ENCODE measurements around the gene CCDC154. TPM values are rescaled to one million over a fixed set of nuclear protein-coding genes. Genes with fewer than 3 reads are reported as not detected.

The CCDC154 gene
- total and polyA plus RNA-seq, 10 of the 15 experiments (the other 5 are each of a cell fraction or from before 2014, with no cell fraction given): 0.06 to 0.26 (median 0.25) TPM; not detected in 7

DNA sequence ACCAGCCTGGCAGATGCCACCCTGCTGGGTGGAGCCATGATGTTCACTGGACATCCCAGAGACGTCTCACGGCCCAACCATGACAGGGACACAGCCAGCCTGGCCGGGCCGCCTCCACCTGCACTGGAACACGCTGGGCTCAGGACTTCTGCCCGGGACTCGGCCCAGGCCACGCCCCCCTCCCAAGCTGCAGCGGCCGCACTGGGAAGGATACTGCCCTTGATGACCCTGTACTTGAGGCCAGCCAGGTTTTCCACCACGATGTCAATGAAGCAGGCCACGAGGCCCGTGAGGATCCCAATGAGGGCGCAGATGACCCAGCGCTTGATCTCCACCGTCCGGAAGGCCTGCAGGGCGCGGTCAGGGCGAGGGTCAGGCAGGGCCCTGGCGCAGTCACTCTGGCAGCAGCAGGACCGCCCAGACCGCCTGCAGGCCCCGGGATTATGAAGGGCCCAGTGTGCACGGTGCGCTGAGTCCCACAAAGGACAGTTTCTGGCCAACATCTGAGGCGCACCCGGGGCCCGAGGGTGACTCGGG, 16.3 kb upstream of the CCDC154 start (continued):
- TF ChIP-seq SIX5 (IDR thresholded peaks at IDR 0.05; ENCODE audit: low read depth, low read length, severe bottlenecking): no peak
- TF ChIP-seq ASH2L (IDR thresholded peaks at IDR 0.05; ENCODE audit: borderline replicate concordance, low read depth): no peak
- no peak for TF ChIP-seq SUPT20H (IDR thresholded peaks at IDR 0.05; ENCODE audit: borderline replicate concordance, control insufficient read depth, low read depth, low read length)
- TF ChIP-seq STAT1 (conservative IDR thresholded peaks at IDR 0.05): no peak
- no peak for TF ChIP-seq MYB (IDR thresholded peaks at IDR 0.05; ENCODE audit: borderline replicate concordance, low read depth, low read length)

DNA sequence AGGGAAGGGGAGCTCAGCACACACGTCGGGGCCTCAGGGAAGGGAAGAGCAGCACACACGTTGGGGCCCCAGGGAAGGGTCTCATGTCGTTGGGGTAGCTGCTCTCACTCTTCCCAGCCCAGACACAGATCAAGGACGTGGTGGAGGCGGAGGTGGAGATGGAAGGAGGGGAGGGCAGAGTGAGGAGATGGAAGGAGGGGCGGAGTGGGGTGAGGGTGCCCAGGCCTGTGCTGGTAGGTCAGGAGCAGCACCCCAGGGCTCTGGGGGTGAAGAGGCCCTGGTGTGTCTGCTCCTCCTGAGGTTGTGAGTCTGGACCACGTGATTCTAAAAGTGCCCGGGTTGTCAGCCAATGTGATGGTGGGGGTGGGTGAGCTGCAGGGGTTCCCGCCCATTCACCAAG, 15.6 kb upstream of the CCDC154 start:
- Histone ChIP-seq H3K36me3 (ENCODE audit: control insufficient read depth in 2 of 2, insufficient read depth in 2 of 2, low read length in 1 of 2) (peaks cover 0 to 12% of the 10 kb centered on the region in 2 experiments; a peak in 3 of 4 replicates), H3K4me1 (ENCODE audit: control insufficient read depth, insufficient read depth, low read length) (peaks cover 10% of the 10 kb centered on the region), H3K9me3 (replicated peaks; ENCODE audit: control insufficient read depth, insufficient read depth, low read length) (no peaks in the 10 kb centered on the region), H4K20me1 (ENCODE audit: control insufficient read depth, insufficient read depth) (no peaks in the 10 kb centered on the region), H3K27me3 (replicated peaks in 1 of 2; ENCODE audit: control insufficient read depth in 2 of 2, insufficient read depth in 2 of 2, low read length in 1 of 2) (no peaks in the 10 kb centered on the region), H3K9ac (ENCODE audit: control insufficient read depth, insufficient read depth, low read length) (no peak overlapping the region), H2AFZ (ENCODE audit: control insufficient read depth, low read depth, low read length) (no peak overlapping the region), H3K27ac (ENCODE audit: control insufficient read depth, insufficient read depth) (no peak overlapping the region), H3K4me3 (no peak overlapping the region), H3K79me2 (ENCODE audit: control insufficient read depth, insufficient read depth, low read length) (no peaks in the 10 kb centered on the region), H3K4me2 (ENCODE audit: control insufficient read depth, insufficient read depth) (no peak overlapping the region)
- SMC1A ChIA-PET (ENCODE audit: uncharacterized antibody, unreplicated experiment): no interaction called here
- ATAC-seq (no peak), DNase-seq (ENCODE audit: low read depth, low spot score) (no peak), FAIRE-seq (no peak)
- BruUV-seq (replicated peaks): no TSS peak
- POLR2A ChIA-PET: interaction anchor here (1.1 to 1.6 kb wide), 2 partner anchors 10 to 12 kb away, joined by 4 to 5 read pairs; no protein-coding TSS in a partner anchor
- 83% methylated on average over 9 of the region's 10 CpGs for WGBS (ENCODE audit: insufficient coverage, insufficient replicate concordance, low lambda C conversion rate, missing lambda C conversion rate)
- RAD21 ChIA-PET (ENCODE audit: unreplicated experiment): interaction anchor here (1.5 kb wide), 1 partner anchor 96 kb away, joined by 3 read pairs; no protein-coding TSS in a partner anchor
- in situ Hi-C loops (cut with MboI): no loop called here
- intact Hi-C loops (cut with micrococcal nuclease; ENCODE audit: unreplicated experiment): no loop called here
- CTCF ChIA-PET: interaction anchor here (0.8 kb wide), 1 partner anchor 160 kb away, joined by 3 read pairs; no protein-coding TSS in a partner anchor
- TF ChIP-seq, protein P1, sequence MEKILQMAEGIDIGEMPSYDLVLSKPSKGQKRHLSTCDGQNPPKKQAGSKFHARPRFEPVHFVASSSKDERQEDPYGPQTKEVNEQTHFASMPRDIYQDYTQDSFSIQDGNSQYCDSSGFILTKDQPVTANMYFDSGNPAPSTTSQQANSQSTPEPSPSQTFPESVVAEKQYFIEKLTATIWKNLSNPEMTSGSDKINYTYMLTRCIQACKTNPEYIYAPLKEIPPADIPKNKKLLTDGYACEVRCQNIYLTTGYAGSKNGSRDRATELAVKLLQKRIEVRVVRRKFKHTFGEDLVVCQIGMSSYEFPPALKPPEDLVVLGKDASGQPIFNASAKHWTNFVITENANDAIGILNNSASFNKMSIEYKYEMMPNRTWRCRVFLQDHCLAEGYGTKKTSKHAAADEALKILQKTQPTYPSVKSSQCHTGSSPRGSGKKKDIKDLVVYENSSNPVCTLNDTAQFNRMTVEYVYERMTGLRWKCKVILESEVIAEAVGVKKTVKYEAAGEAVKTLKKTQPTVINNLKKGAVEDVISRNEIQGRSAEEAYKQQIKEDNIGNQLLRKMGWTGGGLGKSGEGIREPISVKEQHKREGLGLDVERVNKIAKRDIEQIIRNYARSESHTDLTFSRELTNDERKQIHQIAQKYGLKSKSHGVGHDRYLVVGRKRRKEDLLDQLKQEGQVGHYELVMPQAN (conservative IDR thresholded peaks at IDR 0.05): no peak
- no peak for TF ChIP-seq NR2C1 (IDR thresholded peaks at IDR 0.05)
- TF ChIP-seq GABPA (IDR thresholded peaks at IDR 0.05; ENCODE audit: low read depth): no peak
- TF ChIP-seq PRDM15 (CRISPR knock-in tag; IDR thresholded peaks at IDR 0.05): no peak
- no peak for TF ChIP-seq ZSCAN29 (IDR thresholded peaks at IDR 0.05)

Measured in GM12878 (cell line).